HG03575 (cell line): Measurements from ENCODE around the gene LMAN2.
"Not testable (repeated sequence)": the region's sequence is repeated elsewhere in the genome, so short reads cannot be mapped to it uniquely, and the experiment has no call there.

Experiments
- ATAC-seq: cut with Tn5 transposase; IDR thresholded peaks from one replicate; pipeline ENCODE4 v1.9.1; 2021; ENCODE audit not compliant: unreplicated experiment, insufficient number of reproducible peaks, low FRiP score; ENCODE audit errors: extremely low read depth

Gene LMAN2

DNA sequence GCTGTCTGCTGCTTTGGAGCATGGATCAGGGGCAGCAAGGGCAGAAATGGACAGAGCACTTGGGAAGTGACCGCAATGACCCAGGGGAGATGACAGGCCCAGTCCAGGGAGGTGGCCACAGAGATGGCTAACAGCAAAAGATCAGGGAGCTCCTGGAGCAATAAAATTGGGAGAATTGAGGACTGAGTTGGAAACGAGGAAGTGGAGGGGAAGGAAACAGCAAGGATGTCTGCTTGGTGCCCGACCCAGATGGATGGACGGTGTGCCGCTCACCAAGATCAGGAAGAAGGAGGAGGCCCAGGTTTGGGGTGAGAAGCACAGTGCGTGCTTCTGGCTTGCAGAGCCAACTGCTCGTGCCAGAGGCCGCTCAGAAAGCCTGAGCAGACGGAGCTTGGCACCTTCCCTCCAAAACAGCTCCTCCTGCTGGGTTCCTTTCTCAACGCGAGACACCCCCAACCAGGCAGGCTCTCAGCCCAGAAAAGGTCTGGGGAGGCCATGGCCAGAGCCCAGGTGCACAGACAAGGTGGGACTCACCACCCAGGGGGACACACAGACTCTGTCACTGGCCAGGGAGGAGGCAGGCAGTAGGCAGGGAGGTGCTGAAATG, 31.1 kb upstream of the LMAN2 start:
- no peak for ATAC-seq

DNA sequence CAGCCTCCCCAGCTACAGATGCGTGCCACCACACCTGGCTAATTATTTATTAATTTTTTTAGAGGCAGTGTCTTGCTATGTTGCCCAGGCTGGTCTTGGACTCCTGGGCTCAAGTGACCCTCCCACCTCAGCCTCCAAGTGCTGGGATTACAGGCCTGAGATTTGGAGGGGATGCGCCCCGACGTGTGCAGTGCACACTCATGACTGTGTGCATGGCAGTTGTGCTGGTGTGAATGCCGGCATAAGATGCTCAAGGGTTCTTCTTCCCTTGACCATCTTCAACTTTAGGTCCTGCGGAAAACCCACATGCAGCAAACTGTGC, 29.3 kb upstream of the LMAN2 start:
- ATAC-seq = no peak

DNA sequence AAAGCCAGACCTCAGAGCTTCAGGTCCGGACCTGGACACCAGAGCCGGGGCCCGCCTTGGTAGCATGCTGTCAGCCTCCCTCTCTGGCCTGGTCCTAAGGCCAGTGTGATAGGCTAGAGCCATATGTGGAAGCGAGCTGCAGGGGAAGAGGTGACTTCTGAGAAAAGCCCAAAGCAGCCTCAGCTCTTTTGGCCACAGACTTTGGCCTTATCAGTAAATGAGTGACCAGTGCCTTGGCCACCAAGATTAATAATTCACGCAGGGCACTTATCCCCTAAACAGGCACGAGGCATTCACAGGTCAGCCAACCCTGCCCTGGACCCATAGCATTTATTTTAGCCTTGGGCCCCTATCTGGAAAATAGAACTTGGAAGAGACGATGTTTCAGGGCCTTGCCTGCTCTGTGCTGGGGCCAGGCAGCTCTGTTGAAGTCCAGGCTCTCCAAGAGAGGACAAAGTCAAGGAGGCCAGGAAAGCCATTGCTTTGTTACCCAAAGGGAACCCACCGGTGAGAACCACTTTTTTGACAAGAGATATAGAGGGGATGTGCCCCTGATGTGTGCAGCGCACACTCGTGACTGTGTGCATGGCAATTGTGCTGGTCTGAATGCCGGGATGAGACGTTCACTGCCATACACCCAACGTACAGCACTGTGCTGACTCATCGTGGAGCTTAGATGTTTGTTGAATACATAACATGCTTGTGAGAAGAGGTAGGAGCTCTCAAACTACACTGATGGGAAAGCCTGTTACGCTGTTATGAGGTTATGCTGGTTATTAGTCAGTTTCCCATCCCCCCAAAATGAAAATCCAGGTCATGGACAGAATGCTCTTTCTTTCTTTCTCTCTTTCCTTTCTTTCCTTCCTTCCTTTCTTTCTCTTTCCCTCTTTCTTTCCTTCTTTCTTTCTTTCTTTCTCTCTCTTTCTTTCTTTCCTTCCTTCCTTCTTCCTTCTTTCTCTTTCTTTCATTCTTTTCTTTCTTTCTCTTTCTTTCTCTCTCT, 27.7 kb upstream of the LMAN2 start:
- ATAC-seq = no peak

DNA sequence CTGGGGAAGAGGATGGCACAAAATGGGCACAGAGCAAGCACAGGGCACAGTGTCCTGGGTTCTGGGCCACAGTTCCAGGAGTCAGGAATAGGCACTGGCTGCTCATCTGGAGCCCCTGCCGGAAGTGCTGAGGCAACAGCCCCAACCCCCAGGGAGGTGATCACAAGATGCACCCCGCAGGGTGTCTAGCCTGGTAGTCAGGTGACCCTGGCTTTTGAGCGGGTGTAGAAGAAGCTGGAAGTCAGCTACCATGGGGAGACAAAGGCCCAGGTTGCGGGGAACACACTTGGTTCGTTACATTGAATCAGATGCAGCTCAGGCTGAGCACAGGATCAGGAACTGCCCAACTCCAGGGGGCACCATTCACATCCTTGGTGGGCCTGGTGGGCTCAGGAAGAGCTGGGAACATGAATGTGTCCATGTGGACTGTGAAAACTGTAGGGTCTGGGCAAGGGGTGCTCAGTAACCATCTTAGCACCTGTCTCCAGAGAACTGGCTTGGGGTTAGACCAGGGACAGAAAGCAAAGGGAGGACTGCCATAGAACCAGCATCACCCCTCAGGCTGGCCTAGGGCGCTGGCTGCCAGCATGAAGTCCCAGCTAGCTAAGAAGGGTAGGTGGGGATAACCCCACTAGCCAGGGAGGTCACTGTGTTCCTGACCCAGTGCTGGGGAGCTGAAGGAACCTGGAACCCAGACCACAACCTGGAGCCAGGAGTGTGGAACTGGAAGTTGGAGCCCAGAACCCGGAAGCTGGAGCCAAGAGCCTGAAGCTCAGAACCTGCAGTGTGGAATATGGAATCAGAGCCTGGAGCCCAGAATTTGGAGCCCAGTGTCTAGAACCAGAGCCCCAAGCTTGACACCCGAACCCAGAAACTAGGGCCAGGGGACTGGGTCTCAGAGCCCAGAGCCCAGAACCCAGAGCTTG, 26.6 kb upstream of the LMAN2 start:
- ATAC-seq = no peak

DNA sequence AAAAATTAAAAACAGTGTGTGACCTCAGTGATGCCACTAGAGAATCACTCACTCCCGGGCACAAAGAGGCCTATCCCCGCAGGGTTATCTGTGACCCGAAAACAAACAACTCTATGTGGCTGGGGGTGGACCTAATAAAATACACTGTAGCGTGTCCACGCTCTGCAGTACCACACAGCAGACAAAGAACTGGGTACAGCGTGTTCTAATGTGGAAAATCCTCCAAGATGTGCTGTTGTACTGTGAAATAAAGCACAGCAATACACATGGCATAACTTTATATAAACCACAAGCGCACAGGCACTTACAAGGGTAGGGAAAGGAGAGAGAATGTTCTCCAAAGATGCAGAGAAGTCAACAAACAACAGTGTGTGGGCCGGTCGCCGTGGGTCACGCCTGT, 24.6 kb upstream of the LMAN2 start:
- no peak for ATAC-seq

DNA sequence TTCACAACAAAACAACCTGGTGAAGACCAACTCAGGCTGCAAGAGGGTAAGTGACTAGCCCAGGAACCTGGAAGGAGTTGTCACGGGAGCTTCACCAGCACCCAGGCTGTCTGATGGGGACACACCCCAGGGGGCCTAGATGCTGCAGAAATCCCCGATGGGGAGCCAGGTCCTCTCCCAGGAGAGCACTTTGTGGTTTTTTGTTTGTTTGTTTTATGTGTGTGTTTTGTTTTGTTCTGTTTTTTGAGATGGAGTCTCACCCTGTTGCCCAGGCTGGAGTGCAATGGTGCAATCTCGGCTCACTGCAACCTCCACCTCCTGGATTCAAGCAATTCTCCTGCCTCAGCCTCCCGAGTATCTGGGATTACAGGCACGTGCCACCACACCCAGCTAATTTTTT, 24.0 kb upstream of the LMAN2 start:
- ATAC-seq = not testable (repeated sequence)

DNA sequence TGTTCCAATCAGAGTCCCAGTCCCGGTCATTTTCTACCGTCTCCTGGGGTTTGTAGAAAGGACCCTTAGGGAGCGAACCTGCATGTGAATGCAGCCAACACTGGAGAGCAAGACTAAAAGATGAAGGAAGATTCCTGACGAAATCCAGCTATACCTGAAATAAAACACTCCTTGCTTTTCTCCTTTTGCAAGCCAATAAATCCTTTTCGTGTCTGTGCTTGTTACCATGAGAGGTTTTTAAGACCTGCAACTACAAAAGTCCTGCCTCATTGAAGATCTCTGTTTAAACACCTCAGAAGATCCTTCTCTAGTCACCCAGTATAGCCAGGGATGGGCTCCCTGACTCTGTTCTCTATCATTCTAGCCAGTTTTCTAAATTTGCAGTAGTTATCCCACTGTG, 22.7 kb upstream of the LMAN2 start:
- ATAC-seq = no peak

DNA sequence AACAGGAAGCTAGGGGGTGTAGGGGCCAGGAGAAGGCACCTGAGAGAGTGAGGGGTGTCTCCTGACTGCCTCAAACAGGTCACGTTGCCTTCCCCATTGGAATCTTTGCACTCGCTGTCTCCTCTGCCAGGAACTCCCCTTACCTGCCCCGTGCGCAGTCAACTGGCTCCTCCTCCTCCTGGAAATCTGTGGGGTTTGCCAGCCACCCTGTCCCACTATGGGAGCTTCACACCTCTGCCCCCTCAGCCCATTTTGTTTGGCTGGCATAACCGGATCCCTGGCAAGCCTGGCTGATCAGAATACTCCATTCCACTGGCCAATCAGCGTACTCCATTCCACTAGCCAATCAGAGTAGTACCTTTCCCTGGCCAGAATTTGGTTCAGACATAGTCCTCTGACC, 22.3 kb upstream of the LMAN2 start:
- no peak for ATAC-seq

DNA sequence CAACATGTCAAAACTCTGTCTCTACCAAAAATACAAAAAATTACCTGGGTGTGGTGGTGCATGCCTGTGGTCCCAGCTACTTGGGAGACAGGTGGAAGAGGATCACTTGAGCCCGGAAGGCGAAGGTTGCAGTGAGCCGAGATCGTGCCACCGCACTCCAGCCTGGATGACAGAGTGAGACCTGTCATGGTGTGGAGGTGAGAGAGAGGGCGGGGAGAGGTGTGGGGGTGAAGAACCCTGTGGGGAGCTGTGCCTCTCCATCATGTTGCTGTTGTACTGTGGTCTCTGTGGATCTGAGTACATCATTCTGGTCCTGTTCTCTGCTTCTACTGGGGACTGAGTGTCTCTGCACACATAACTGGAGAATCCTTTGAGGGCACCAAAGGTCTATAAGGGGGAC, 21.4 kb upstream of the LMAN2 start:
- no peak for ATAC-seq

DNA sequence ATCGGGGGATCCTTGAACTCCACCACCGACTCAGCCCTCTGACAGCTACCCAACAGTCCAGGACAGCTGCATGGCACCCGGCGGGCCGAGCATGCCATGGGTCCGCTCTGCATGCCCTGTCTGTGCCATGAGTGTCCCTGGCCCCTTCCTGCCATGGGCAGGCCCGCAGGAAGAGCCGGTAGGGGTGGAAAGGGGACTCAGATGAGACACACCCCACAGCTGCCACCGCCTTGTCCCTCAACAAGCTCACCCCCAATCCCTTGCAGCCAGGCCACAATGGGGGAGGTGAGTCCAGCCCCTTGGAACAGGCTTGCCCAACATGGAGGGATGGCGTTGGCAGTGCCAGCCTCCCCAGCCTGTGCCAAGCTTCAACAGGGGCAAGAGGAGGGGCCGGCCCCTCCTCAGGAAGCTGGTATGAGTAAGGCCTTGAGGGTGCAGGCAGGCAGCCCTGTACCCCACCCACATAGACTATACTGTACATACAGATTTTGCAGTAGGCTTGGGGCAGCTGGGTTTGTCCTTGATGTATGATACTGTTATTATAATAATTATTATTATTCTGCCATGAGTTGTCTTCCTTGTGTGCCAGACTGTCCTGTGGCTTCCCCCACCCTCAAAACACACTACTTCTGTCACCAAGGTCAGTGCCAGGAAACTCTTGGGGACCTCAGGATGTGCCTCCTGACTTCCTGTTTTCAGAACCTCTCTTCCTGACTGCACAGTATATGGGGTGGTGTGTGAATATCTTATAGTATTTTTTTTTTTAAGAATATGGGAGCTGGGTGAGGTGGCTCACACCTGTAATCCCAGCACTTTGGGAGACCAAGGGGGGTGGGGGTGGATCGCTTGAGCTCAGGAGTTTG, 20.8 kb upstream of the LMAN2 start:
- ATAC-seq = no peak

DNA sequence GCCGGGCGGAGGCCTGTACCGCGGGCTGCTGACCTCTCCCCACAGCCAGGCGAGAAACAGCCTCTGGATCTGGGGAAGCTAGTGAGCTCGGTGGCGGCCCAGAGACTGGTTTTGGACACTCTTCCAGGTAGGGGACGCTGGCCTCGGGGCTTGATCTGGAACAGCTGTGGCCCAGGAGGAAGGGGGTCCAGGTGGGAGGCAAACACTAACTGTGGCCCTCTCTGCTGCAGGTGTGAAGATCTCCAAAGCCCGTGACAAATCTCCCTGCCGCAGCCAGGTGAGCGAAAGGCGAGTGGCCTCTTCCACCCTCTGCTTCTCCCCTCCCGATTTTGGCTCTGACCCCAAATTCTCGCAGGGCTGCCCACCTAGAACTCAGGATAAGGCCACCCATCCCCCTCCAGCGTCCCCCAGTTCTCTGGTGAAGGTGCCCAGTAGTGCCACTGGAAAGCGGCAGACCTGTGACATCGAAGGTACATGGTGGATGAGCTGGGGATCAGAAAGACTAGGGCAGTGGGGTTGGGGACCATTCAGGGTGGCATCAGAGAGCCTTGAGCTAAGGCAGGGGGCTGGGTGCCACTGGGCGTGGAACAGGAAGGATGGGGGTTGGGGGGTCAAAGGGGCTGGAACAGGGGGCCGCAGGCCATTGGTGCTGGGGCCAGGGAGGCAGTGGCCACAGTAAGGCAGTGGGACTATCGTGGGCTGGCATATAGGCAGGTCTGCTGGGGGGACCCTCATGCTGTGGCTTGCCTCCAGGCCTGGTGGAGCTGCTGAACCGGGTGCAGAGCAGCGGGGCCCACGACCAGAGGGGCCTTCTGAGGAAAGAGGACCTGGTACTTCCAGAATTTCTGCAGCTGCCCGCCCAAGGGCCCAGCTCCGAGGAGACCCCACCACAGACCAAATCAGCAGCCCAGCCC, 19.9 kb upstream of the LMAN2 start:
- ATAC-seq = no peak

DNA sequence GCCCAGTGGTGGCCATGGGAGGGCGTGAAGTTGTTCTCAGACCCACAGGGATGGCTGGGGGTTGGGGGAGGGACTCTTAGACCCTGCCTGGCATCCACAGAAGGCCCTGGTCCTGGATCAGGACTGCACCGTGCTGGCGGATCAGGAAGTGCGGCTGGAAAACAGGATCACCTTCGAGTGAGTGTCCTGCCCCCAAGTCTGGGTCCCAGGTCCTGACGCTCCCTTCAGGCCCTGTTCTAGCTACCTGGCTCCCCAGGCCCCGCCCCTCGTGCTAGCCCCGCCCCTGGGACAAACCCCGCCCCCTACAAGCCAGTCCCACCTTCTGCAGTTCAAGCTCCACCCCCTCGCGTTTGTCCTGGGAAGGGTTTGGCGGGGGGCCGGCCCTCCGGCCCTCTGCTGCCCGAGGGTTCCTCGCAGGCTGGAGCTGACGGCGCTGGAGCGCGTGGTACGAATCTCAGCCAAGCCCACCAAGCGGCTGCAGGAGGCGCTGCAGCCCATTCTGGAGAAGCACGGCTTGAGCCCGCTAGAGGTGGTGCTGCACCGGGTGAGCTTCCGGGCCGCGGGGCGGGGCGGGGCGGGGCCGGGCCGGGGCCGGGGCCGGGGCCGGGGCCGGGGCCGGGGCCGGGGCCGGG, 19.1 kb upstream of the LMAN2 start:
- no peak for ATAC-seq

DNA sequence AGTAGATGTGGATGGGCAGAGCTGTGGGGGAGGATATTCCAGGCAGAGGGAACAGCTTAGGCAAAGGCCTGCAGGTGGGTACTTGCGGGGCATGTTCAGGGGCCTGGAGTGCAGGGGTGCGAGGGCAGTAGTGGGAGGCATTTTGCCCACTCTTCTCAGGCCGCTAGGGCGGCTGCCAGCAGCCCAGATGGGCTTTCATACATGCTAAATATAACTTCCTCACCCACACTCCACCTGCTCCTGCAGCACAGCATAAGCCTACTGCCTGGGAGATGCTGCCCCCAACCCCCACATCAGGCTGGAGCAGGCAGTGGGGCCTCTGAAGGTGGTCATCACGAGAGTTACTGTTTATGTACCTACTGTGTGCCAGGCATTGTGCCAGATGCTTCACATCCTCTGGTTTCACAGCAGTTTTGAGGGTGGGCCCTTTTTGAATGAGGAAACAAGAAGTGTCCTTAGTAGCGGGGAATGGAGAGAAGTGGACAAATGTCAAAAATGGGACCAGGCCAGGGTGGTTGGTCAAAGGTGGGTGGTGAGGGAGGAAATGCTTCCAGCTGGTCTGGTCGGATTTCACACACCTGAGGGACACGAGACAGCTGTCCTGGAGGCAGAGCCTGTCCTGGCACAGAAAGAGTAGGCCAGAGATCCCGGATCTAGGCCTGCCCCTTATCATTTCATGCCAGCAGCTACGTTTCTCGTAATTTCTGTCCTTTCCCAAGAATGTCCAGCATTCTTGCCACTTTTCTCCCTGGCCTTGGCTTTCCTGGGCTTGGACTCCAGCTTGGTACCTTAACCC, 18.4 kb upstream of the LMAN2 start:
- no peak for ATAC-seq

DNA sequence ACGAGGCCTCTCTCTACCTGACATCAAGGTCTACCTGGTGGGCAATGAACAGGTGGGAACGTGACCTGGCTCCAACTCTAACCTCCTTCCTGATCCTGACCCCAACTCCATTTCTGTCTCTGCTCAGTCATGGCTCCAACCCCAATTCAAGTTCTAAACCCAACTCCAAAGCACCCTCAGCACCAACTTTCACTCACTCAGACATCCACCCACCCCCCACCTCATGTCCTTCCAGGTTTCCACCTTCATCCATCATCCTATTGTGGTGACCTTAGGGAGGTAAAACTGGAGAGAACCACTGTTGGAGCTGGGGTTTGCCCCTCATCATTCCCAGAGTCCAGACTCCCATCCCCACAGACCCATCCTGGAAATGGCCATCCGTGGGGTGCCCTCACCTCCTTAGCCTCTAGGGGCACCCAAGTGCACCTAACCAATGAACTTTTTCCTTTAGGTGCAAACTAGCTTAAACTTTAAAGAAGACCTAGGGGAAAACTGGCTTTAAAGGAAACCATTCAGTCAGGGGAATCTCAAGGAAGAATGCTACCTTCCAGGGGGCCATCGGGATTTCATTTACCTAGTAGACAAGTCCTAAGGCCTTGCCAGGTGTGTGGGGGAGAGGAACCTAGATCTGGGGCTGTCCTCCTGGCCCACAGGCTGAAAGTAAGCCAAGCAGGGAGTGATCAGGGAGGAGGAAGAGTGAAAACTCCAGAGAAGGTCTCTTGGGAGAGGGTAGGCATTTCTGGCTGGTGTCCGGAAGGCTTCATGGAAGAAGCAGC, 17.6 kb upstream of the LMAN2 start:
- no peak for ATAC-seq

DNA sequence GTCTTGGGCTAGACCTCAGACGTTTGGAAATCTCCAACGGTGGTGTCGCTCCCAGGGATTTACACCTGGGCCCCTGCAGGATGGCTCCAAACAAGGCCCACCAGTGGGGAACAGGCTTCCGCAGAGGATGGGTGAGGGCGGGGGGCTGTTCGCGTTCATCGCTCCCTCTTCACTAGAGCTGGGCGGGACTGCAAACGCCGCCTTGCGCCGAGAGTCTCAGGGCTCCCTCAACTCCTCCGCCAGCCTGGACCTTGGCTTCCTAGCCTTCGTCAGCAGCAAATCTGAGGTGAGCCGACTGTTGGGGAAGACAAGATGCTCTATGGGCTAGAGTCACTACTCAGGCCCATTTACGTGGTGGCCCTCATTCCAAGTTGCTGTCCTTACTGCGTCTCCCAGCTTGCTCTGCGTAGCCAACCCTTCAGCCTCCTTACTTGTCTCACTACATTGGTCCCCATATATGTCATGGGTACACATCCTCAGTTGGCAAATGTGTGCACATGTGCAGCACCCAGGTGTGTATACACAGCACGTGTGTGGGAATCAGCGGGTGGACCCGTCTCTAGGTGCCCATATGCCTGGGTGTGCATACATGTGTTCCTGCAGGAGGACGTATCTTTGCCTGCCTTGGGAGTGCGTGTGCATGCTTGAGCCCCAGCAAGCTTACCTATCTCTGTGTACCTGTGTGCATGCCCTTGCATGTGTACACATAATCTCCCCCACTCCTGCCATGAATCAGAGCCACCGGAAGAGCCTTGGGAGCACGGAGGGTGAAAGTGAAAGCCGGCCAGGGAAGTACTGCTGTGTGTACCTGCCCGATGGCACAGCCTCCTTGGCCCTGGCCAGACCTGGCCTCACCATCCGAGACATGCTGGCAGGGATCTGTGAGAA, 16.8 kb upstream of the LMAN2 start:
- no peak for ATAC-seq
